Right atrium auricular region (tissue), 2 donors: ENCODE data around the gene CCNK. TPM values are rescaled to one million over a fixed set of nuclear protein-coding genes. Genes with fewer than 3 reads are reported as not detected.

Experiments used
- DNase-seq: peaks from one replicate; pipeline ENCODE4 v3.0.0-alpha.2; 2019; ENCODE audit warnings: low spot score
- H3K27ac ChIP-seq, 2 donors: fragments of 200-600 bp; sonication (generic); 1 replicate in 1 of 2; 2 replicates in 1 of 2; pipeline ENCODE4 v1.5.1; 2016 to 2019
- H3K27me3 ChIP-seq, 2 donors: fragments of 200-600 bp; sonication (generic); one replicate each; pipeline versions ENCODE4 v1.5.1 to v1.6.0; 2017 to 2019
- H3K36me3 ChIP-seq: fragments of 200-600 bp; sonication (generic); one replicate; pipeline ENCODE4 v1.5.1; 2016
- H3K4me1 ChIP-seq, 2 donors: fragments of 200-600 bp; sonication (generic); one replicate each; pipeline versions ENCODE4 v1.5.1 to v1.6.0; 2017 to 2019
- H3K4me3 ChIP-seq, 2 donors: fragments of 200-600 bp; sonication (generic); 1 replicate in 1 of 2; 2 replicates in 1 of 2; pipeline ENCODE4 v1.5.1; 2017 to 2019; ENCODE audit warnings: mild to moderate bottlenecking in 1 of 2, moderate library complexity in 1 of 2
- H3K9me3 ChIP-seq, 2 donors: fragments of 200-600 bp; sonication (generic); one replicate each; pipeline ENCODE4 v1.5.1; 2019
- CTCF ChIP-seq, 2 donors: fragments of 200-600 bp; sonication (generic); IDR thresholded peaks; one replicate each; pipeline ENCODE4 v1.5.1; 2019; ENCODE audit warnings: antibody characterized with exemption in 2 of 2
- total RNA-seq, 2 donors: library from RNA; depleted of rRNA; stranded (reverse); fragments of >200 nt; gene quantifications; one replicate each; pipeline ENCODE4 v1.1.0, GENCODE V29; 2016

Gene CCNK
- total RNA-seq, 2 donors from 2014 or later = 13.9 to 17.1 TPM

GRCh38 chr14:99530407-99531155 is 49.4 kb downstream of the CCNK start:
- no peak overlapping the region for H3K27ac ChIP-seq
- no peak for DNase-seq
- H3K4me3 ChIP-seq = no peak overlapping the region
- no peaks in the 10 kb centered on the region for H3K27me3 ChIP-seq
- H3K36me3 ChIP-seq = no peaks in the 10 kb centered on the region
- no peak for TF ChIP-seq CTCF (IDR thresholded peaks at IDR 0.05)
- H3K4me1 ChIP-seq = peaks cover 0 to 29% of the 10 kb centered on the region in 2 donors
- H3K9me3 ChIP-seq = no peaks in the 10 kb centered on the region

GRCh38 chr14:99531251-99532096 is 50.3 kb downstream of the CCNK start:
- Histone ChIP-seq H3K27ac (no peak overlapping the region), H3K9me3 (no peaks in the 10 kb centered on the region), H3K4me1 (peaks cover 0 to 27% of the 10 kb centered on the region in 2 donors)

GRCh38 chr14:99532310-99532709 is 51.1 kb downstream of the CCNK start:
- Histone ChIP-seq H3K27ac (no peak overlapping the region), H3K9me3 (no peaks in the 10 kb centered on the region), H3K4me3 (no peak overlapping the region), H3K4me1 (peaks cover 0 to 33% of the 10 kb centered on the region in 2 donors), H3K27me3 (no peaks in the 10 kb centered on the region), H3K36me3 (no peaks in the 10 kb centered on the region)
- TF ChIP-seq CTCF (IDR thresholded peaks at IDR 0.05) = no peak
- no peak for DNase-seq

More at GRCh38 chr14:99531251-99532096, 50.3 kb downstream of the CCNK start:
- Histone ChIP-seq H3K4me3 (no peak overlapping the region), H3K27me3 (no peaks in the 10 kb centered on the region), H3K36me3 (no peaks in the 10 kb centered on the region)
- TF ChIP-seq CTCF (IDR thresholded peaks at IDR 0.05) = no peak
- no peak for DNase-seq

GRCh38 chr14:99534333-99534732 is 53.1 kb downstream of the CCNK start:
- Histone ChIP-seq H3K27me3 (no peaks in the 10 kb centered on the region), H3K4me3 (no peak overlapping the region), H3K9me3 (no peaks in the 10 kb centered on the region), H3K4me1 (peaks cover 0 to 49% of the 10 kb centered on the region in 2 donors), H3K27ac (peak overlapping the region in 1 of 2 donors; percentile 4), H3K36me3 (no peaks in the 10 kb centered on the region)
- TF ChIP-seq CTCF (IDR thresholded peaks at IDR 0.05) = no peak
- DNase-seq = no peak

GRCh38 chr14:99534863-99535262 is 53.7 kb downstream of the CCNK start:
- H3K4me3 ChIP-seq = no peak overlapping the region
- no peak for DNase-seq
- no peaks in the 10 kb centered on the region for H3K36me3 ChIP-seq
- no peaks in the 10 kb centered on the region for H3K27me3 ChIP-seq
- peak overlapping the region in 1 of 2 donors; percentile 4 for H3K27ac ChIP-seq
- H3K4me1 ChIP-seq = peaks cover 0 to 52% of the 10 kb centered on the region in 2 donors
- no peak for TF ChIP-seq CTCF (IDR thresholded peaks at IDR 0.05)
- no peaks in the 10 kb centered on the region for H3K9me3 ChIP-seq
